Epithelial cell of esophagus (primary cell): ENCODE measurements around the gene DRAM2.
"Not testable (repeated sequence)": the region's sequence is repeated elsewhere in the genome, so short reads cannot be mapped to it uniquely, and the experiment has no call there.

ENCODE experiments used
- DNase-seq: peaks from one replicate; pipeline ENCODE4 v3.0.0; 2010; ENCODE audit warnings: low read depth
- H3K4me3 ChIP-seq: 2 replicates; pipeline ENCODE4 v1.5.1; 2011; ENCODE audit warnings: mild to moderate bottlenecking, low read length, control low read depth
- CTCF ChIP-seq: IDR thresholded peaks from 2 replicates; pipeline ENCODE4 v1.5.1; 2011; ENCODE audit warnings: low read depth, mild to moderate bottlenecking, low read length, control low read depth, inconsistent platforms; ENCODE audit not compliant: insufficient read depth; ENCODE audit errors: missing control alignments

The DRAM2 gene

GRCh38 chr1:111082421-111083203, 57.3 kb downstream of the DRAM2 start:
- no peak overlapping the region for H3K4me3 ChIP-seq
- peak; percentile 56 for DNase-seq
- TF ChIP-seq CTCF = no peak

- H3K4me3 ChIP-seq, DNase-seq: not testable (repeated sequence)
These were observed 60.6 kb downstream of the DRAM2 start for GRCh38 chr1:111079329-111079728.

GRCh38 chr1:111077312-111077711, 62.6 kb downstream of the DRAM2 start:
- not testable (repeated sequence) for H3K4me3 ChIP-seq, DNase-seq
